ENCODE measurements around the gene NTM. TPM values are rescaled to one million over a fixed set of nuclear protein-coding genes. Genes with fewer than 3 reads are reported as not detected.

Gene NTM
- total RNA-seq, 1 experiment from 2014 or later = not detected

GRCh38 chr11:132264616-132265015, 894.2 kb downstream of the NTM start:
- DNase-seq (ENCODE audit: low read depth, low spot score) (no peak), ATAC-seq (no peak)
- Histone ChIP-seq H2AFZ (ENCODE audit: low read depth, low read length, poor library complexity, severe bottlenecking) (no peak overlapping the region), H3K4me2 (ENCODE audit: low read length) (no peak overlapping the region), H3K79me2 (ENCODE audit: insufficient read depth, low read length) (no peaks in the 10 kb centered on the region), H3K36me3 (ENCODE audit: control insufficient read depth in 1 of 2, insufficient read depth in 2 of 2, low read length in 2 of 2) (no peaks in the 10 kb centered on the region), H3K9me2 (ENCODE audit: insufficient read depth) (no peaks in the 10 kb centered on the region), H3K9ac (ENCODE audit: low read length) (no peak overlapping the region), H3K27me3 (ENCODE audit: insufficient read depth, low read length) (no peaks in the 10 kb centered on the region), H3K9me3 (ENCODE audit: control insufficient read depth in 1 of 2, insufficient read depth in 1 of 2, low read depth in 1 of 2, low read length in 2 of 2) (peaks cover 8 to 25% of the 10 kb centered on the region in 2 experiments; a peak in 2 of 4 replicates), H3K4me3 (replicated peaks in 1 of 2; ENCODE audit: low read depth in 1 of 2, low read length in 2 of 2) (no peak overlapping the region), H3K27ac (ENCODE audit: low read depth, low read length) (no peak overlapping the region), H4K20me1 (ENCODE audit: insufficient read depth) (no peaks in the 10 kb centered on the region), H3K4me1 (ENCODE audit: control insufficient read depth in 1 of 2, insufficient read depth in 2 of 2, low read length in 2 of 2) (no peaks in the 10 kb centered on the region)
- RAD21 ChIA-PET (ENCODE audit: low non-redundant PET in 1 of 2, low total read pairs in 2 of 2, uncharacterized antibody in 2 of 2, unreplicated experiment in 2 of 2) = no interaction called here
- POLR2A ChIA-PET = no interaction called here
- CTCF ChIA-PET = no interaction called here
- intact Hi-C loops (cut with micrococcal nuclease) = no loop called here
- TF ChIP-seq SIN3A (IDR thresholded peaks at IDR 0.05; ENCODE audit: low read depth) = no peak
- no peak for TF ChIP-seq JUND (IDR thresholded peaks at IDR 0.05)
- TF ChIP-seq ATF3 (IDR thresholded peaks at IDR 0.05) = no peak
- no peak for TF ChIP-seq EGR1 (IDR thresholded peaks at IDR 0.05; ENCODE audit: low read depth)
- TF ChIP-seq ELF1 (IDR thresholded peaks at IDR 0.05; ENCODE audit: borderline replicate concordance, low read depth) = no peak
- TF ChIP-seq CEBPB (IDR thresholded peaks at IDR 0.05; ENCODE audit: low read depth) = no peak
- TF ChIP-seq ZFX (IDR thresholded peaks at IDR 0.05) = no peak
- BruUV-seq (replicated peaks) = no TSS peak

- ChIA-PET RAD21 (ENCODE audit: low non-redundant PET in 1 of 2, low total read pairs in 2 of 2, uncharacterized antibody in 2 of 2, unreplicated experiment in 2 of 2) (no interaction called here), CTCF (no interaction called here), POLR2A (no interaction called here)
- Histone ChIP-seq H3K27ac (ENCODE audit: low read depth, low read length) (no peak overlapping the region), H3K4me3 (replicated peaks in 1 of 2; ENCODE audit: low read depth in 1 of 2, low read length in 2 of 2) (no peak overlapping the region), H4K20me1 (ENCODE audit: insufficient read depth) (no peaks in the 10 kb centered on the region), H3K9ac (ENCODE audit: low read length) (no peak overlapping the region), H3K36me3 (ENCODE audit: control insufficient read depth in 1 of 2, insufficient read depth in 2 of 2, low read length in 2 of 2) (no peaks in the 10 kb centered on the region), H3K79me2 (ENCODE audit: insufficient read depth, low read length) (no peaks in the 10 kb centered on the region), H2AFZ (ENCODE audit: low read depth, low read length, poor library complexity, severe bottlenecking) (no peak overlapping the region), H3K4me2 (ENCODE audit: low read length) (no peak overlapping the region), H3K4me1 (ENCODE audit: control insufficient read depth in 1 of 2, insufficient read depth in 2 of 2, low read length in 2 of 2) (no peaks in the 10 kb centered on the region), H3K9me3 (ENCODE audit: control insufficient read depth in 1 of 2, insufficient read depth in 1 of 2, low read depth in 1 of 2, low read length in 2 of 2) (peaks cover 7 to 16% of the 10 kb centered on the region in 2 experiments; a peak in 2 of 4 replicates), H3K9me2 (ENCODE audit: insufficient read depth) (no peaks in the 10 kb centered on the region), H3K27me3 (ENCODE audit: insufficient read depth, low read length) (no peaks in the 10 kb centered on the region)
- intact Hi-C loops (cut with micrococcal nuclease) = no loop called here
- DNase-seq (ENCODE audit: low read depth, low spot score) = no peak
- no peak for ATAC-seq
- BruUV-seq (replicated peaks) = no TSS peak
- TF ChIP-seq POLR2A (IDR thresholded peaks at IDR 0.05; ENCODE audit: borderline replicate concordance, extremely low read depth, insufficient read depth, insufficient read length) (no peak), JUND (IDR thresholded peaks at IDR 0.05) (no peak), ZNF274 (IDR thresholded peaks at IDR 0.05; ENCODE audit: low read depth, low read length) (no peak), EZH2 (IDR thresholded peaks at IDR 0.05) (no peak), ZBTB33 (IDR thresholded peaks at IDR 0.05; ENCODE audit: extremely low read depth, insufficient replicate concordance, low read length) (no peak), REST (IDR thresholded peaks at IDR 0.05; ENCODE audit: low read depth) (no peak), TCF7L2 (IDR thresholded peaks at IDR 0.05; ENCODE audit: borderline replicate concordance, extremely low read depth, insufficient read depth, insufficient read length) (no peak), MAX (IDR thresholded peaks at IDR 0.05) (no peak), RAD21 (IDR thresholded peaks at IDR 0.05; ENCODE audit: low read depth) (no peak)
Measured at GRCh38 chr11:132278801-132279574, 908.6 kb downstream of the NTM start.

All from HCT116 (cell line).